DMS53 treated with DMSO at 0.1 percent for 48 hours (cell line): ENCODE results near the gene AFAP1L2.

Experiments used
- DNase-seq: peaks from one replicate; lab custom pipeline; 2025; ENCODE audit not compliant: unreplicated experiment; lab: John Stamatoyannopoulos, UW

AFAP1L2 gene

DNA sequence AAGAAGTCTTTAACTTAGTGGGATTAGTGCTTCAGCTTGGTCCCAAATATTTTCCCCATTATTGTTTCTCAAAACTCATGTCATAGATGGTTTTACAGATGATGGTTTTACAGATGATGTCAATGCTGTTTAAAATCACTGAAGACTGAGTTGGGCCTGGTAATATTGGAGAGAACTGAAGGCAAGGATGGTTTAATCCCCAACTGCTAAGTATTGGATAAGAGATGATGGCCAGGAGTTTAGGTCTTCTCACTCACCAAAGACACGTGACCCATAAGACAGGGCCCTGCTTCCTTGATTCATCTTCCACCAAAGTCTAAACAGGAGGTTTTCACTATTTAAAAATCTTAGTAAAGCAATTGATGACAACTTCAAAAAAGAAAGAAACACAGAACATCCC is 108.9 kb downstream of the AFAP1L2 start:
- no peak for DNase-seq

GRCh38 chr10:114294549-114294948 is 109.8 kb downstream of the AFAP1L2 start:
- no peak for DNase-seq

GRCh38 chr10:114293075-114293474 is 111.2 kb downstream of the AFAP1L2 start:
- no peak for DNase-seq

- DNase-seq: no peak
Measured at GRCh38 chr10:114291516-114291915, 112.8 kb downstream of the AFAP1L2 start.

GRCh38 chr10:114291076-114291475 is 113.2 kb downstream of the AFAP1L2 start:
- DNase-seq: no peak

DNA sequence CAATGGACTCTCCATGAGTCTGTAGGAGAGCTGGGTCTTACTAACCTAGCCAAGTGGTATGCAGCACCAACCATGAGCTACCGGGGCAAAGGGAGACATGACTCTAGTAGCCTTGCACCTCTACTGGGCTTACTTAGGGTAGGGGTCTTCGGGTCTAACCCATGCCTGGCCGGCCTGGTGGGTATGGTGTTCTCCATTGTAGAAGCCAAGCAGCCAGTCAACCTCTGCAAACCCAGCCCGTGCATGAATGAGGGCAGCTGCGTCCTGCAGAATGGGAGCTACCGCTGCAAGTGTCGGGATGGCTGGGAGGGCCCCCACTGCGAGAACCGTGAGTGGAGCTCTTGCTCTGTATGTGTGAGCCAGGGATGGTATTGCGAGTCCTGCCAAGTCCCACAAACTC is 114.3 kb downstream of the AFAP1L2 start:
- no peak for DNase-seq

GRCh38 chr10:114289096-114289436 is 115.2 kb downstream of the AFAP1L2 start:
- DNase-seq: no peak

- no peak for DNase-seq
Measured at GRCh38 chr10:114288424-114289095, 115.7 kb downstream of the AFAP1L2 start.

- no peak for DNase-seq
Measured at GRCh38 chr10:114286921-114287320, 117.4 kb downstream of the AFAP1L2 start.

DNA sequence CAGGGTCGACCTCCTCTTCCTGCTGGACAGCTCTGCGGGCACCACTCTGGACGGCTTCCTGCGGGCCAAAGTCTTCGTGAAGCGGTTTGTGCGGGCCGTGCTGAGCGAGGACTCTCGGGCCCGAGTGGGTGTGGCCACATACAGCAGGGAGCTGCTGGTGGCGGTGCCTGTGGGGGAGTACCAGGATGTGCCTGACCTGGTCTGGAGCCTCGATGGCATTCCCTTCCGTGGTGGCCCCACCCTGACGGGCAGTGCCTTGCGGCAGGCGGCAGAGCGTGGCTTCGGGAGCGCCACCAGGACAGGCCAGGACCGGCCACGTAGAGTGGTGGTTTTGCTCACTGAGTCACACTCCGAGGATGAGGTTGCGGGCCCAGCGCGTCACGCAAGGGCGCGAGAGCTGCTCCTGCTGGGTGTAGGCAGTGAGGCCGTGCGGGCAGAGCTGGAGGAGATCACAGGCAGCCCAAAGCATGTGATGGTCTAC is 118.3 kb downstream of the AFAP1L2 start:
- no peak for DNase-seq

DNA sequence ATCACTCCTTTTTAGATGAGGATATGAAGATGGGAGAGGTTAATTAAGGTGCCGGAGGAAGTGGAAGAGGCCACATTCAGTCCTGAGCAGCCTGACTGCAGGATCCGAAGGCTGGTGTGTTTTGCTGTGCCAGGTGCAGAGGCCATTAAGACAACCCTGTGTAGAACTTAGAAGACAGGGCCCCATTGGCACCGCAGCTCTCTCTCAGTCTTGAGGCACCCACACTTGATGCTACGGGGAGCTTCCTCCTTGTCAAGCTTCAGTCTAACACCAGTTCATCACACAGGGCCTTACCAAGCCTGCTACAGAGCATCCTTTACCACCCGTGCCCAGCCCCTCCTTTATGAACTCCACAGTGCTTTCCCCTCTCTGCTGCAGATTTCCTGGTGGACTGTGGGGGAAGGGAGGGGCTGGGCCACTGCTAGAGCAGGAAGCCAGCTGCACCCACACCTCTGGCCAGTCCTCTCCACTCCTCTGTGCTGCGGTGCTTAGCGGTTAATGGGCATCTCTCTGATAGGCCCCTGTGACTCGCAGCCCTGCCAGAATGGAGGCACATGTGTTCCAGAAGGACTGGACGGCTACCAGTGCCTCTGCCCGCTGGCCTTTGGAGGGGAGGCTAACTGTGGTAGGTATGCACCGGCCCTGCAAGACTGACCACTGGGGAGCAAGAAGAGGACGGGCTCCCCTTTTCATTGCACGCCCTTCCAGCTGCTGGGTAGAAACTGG is 119.8 kb downstream of the AFAP1L2 start:
- no peak for DNase-seq

DNA sequence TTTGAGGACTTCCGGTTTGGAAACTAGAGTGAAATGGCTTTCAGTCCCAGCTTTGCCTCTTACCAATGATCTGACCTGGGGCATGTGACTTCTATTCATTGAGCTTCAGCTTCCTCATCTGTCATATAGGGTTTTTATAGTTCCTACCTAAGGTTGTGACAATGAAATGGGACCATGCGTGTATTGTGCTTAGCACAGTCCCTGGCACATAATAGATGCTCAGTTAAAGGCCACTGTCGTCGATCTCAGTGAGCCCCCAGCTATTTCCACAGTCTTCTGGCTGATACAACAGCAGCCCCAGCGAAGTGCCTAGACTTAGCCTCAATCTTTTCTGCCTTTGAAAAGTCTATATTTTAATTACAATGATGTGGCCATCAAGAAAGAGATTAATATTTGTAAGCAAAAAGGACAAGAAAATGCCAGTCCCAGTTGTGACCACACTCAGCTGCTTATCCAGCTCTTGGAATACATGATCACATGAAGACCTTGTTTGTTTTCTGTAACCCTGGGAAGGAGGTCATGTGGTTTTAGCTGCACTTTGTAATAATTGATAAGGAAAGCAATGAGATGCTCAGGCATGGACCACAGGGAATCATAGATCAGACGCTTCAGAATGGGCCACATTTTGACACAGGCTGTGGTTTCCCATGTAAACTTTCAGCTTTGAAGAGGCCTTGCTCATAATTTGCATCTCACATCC is 120.6 kb downstream of the AFAP1L2 start:
- no peak for DNase-seq

GRCh38 chr10:114283091-114283490 is 121.2 kb downstream of the AFAP1L2 start:
- DNase-seq: no peak

DNA sequence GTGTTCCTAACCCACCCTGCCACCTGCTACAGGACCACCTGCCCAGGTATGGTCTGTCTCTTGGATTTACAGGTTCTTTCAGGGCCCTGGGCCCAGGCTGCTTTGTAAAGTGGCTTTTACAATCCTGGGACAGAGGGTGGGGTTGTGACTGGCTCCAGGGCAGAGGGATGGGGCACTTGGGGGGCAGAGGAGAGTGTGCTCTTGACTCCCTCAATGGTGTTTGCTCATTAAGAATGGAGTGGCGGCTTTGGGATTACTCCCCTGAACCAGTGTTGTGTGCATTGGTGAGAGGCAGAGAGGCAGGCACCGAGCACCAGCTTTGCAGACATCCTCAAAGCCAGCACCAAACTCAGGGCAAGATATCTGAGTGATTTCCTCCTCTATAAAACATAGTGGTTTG is 121.8 kb downstream of the AFAP1L2 start:
- no peak for DNase-seq

DNA sequence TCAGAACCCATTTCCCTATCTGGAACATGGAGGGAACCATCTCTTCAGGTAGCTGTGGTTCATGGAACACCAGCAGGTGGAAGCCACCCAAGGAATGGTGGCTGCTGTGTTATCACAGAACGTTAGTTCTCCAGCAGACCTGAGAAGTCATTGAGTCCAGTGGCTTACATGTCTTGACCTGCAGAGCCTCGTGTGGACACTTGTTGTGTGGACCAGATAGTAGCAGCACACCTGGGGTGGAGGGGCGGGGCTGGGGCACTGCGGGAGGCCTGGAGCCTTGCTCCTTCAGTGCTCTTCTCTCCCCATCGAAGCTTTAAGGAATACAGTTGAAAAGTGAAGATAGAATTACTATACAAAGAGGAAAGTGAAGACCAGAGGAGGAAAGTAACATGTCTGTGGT is 122.8 kb downstream of the AFAP1L2 start:
- DNase-seq: no peak

DNA sequence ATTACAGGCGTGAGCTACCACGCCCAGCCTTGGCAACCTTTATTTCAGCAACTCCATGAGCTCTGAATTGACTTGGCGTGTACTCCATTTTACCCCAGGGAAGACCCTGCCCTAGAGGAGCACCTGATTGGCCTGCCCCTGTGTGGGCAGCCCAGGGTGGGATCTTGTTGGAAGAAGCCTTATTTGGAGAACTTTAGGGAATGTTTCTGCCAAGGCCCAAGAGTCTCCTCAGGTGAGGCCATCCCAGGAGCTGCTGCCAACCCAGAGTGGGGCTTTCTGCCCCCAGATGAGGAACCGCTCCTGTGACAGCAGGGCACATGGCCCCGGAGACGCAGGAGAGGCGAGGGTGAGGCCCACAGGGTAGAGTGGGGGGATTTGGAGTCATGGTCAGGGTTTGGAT is 123.3 kb downstream of the AFAP1L2 start:
- DNase-seq: no peak

GRCh38 chr10:114279901-114280644 is 124.2 kb downstream of the AFAP1L2 start:
- no peak for DNase-seq

GRCh38 chr10:114279289-114279688 is 125.0 kb downstream of the AFAP1L2 start:
- no peak for DNase-seq

- no peak for DNase-seq
Measured at GRCh38 chr10:114278884-114279191, 125.5 kb downstream of the AFAP1L2 start.

DNA sequence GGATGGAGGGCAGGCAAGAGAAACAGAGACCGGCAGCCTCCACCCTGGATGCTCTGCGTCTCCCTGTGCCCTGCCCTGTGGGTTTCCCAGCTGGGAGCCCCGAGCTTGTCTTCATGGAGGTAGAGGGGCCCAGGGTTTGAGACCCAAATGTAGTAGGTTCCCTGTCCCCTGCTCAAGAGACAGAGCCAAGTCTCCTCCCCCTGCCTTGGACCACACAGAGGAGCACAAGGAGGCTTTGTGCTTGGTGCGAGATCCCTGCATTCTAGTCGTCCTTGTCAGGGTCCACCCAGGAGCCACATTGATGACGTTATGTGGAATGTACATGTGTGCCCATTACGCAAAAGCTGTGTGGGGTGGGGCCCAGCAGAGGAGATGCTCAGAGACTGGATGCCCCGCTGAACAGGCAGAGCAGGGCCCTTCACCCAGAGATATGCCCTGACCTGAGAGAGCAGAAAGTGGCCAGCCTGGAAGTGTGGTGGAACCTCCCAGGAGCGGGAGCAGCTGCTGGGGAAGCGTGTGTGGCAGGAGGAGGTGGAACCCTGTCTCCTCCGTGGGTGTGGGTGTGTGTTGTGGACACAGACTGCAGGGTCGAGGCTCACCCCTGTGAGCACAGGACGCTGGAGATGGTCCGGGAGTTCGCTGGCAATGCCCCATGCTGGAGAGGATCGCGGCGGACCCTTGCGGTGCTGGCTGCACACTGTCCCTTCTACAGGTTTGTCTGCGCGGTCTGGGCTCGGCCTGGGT is 126.0 kb downstream of the AFAP1L2 start:
- no peak for DNase-seq

DNA sequence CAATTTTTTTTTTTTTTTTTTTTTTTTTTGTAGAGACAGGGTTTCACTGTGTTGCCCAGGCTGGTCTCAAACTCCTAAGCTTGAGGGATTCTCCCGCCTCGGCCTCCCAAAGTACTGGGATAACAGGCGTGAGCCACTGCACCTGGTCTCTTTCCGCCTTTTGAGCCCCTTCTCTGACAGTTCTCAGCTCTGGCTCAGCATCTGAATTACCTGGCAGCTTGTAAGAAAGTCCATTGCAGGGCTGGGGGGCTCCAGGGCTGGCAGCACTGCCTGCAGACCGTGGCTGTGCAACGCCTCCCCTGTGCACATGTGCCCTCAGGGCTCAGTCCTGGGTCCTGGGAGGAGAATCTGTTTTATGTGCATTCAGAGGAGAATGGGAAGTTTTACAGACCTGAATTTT is 127.6 kb downstream of the AFAP1L2 start:
- DNase-seq: no peak
